GM19452 (cell line): Measurements from ENCODE around the gene P2RX6.

ENCODE experiments used
- ATAC-seq: cut with Tn5 transposase; IDR thresholded peaks from one replicate; pipeline ENCODE4 v1.9.1; 2021; ENCODE audit not compliant: unreplicated experiment

P2RX6 gene

DNA sequence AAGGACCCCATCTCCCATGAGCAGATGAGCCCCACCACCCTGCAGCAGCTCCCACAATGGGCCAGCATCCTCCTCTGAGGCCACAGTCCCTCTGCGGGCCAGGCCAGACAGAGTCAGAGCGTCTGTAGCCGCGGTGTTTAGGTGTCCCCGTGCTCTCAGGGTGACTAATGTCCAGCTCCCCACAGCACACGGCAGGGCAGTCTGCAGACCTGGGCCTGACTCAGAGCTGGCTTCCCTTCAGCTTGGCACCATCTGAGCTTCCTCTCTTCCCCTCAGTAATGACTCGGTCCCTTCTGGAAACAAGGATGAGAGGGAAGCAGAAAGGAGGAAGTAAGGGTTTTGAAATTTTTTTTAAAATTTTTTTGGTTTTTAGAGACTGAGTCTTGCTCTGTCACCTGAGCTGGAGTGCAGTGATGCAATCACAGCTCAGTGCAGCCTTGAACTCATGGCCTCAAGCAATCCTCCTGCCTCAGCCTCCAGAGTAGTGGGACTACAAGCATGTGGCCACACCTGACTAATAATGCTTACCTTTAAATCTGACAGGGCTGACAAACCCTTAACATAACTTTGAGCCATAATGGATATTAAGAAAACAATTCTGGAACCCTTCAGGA, 59.2 kb downstream of the P2RX6 start:
- ATAC-seq: no peak

- ATAC-seq: no peak
These were observed 60.7 kb downstream of the P2RX6 start for GRCh38 chr22:21075516-21076138.

DNA sequence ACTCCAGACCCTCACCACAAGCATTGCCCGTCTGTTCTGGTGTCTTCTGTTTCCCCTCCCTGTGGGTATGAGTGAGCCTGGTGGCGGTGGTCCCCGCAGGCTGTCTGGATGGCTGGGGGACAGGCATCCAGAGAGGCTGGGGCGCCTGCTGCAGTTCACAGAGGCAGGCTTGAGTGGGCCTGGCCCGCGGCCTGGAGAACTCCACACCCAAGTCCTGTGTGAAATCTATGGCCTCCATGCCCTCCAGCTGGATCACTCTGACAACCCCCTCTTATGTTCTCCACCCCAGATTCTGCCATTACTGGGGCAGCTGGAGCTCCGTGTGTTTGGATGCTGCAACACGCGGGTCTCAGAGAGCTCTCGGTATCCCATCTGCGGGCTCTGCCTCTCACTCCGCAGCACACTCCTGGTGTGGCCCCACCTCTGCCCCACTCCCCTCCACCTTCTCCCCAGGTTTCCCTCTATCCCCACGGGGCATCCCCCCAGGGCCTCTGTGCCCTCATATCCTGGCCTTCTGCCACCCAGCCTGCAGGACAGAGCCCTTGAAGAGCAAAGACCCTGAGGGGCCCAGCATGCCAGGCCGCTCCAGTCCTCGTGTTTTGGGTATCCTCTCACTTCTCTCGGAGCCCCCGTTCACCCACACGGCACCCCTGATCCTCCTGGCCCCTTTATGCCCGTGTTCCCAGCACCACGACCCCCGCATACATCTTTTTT, 62.1 kb downstream of the P2RX6 start:
- ATAC-seq: no peak
